KG1 (cell line): ENCODE results near the gene TLR2.

Experiments
- DNase-seq: peaks from one replicate; lab custom pipeline; 2025; lab: John Stamatoyannopoulos, UW

TLR2 gene

DNA sequence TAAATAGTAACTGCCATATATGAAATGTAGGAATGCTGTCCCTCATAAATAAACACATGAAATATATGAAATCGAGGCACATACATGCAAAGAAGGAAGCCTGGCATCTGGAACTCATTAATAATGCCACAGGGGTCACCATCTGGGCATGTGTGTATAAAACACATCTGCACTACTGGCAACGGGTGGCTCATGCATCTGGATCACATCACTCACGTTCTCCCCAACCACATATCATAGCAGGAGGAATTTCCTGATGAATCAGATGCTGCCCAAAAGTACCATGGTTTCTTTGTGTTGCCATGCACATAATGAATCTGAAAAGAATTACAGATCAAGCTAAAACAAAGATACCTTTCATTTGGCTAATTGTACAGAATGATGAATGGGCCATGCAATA is 47.2 kb downstream of the TLR2 start:
- no peak for DNase-seq

DNA sequence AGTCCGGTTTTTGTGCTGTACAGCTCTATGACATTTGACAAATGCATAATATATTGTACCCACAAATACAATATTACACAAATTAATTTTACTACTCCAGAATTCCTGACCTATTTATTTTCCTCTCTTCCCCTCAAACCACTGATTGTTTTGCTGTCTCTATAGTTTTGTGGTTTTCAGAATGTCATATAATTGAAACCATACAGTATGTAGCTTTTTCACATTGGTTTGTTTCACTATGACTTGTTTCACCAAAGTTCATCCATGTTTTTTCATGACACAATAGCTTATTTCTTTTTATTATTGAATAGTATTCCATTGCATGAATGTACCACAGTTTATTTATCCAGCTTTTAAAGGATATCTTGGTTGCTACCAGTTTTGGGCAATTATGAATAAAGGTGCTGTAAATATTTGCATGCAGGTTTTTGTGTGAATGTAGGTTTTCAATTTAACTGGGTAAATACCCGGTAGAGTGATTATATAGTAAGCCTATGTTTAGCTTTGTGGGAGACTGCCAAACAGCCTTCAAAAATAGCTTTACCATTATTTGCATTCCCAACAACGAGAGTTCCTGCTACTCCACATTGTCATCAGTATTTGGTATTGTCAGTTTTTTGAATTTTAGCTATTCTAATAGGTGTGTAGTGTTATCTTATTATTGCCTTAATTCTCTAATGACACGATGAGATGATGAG is 49.8 kb downstream of the TLR2 start:
- DNase-seq: no peak

DNA sequence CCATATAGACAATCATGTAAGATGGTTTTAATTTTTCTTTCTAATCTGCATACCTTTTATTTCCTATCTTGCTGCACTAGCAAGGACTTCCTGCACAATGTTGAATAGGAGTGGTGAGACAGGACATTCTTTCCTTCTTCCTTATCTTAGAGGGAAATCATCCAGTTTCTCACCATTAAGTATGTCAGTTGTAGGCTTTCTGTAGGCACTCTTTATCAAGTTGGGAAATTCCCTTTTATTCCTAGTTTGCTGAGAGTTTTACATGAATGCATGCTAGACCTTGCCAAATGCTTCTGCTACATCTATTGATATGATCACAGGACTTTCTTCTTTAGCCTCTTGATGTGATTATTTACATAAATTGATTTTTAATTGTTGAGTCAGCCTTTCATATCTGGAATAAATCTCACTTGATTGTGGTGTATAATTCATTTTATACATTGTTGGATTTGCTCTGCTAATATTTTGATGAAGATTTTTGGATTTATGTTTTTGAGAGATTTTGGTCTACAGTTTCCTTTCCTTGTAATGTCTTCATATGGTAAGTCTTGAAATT is 51.9 kb downstream of the TLR2 start:
- DNase-seq: no peak

DNA sequence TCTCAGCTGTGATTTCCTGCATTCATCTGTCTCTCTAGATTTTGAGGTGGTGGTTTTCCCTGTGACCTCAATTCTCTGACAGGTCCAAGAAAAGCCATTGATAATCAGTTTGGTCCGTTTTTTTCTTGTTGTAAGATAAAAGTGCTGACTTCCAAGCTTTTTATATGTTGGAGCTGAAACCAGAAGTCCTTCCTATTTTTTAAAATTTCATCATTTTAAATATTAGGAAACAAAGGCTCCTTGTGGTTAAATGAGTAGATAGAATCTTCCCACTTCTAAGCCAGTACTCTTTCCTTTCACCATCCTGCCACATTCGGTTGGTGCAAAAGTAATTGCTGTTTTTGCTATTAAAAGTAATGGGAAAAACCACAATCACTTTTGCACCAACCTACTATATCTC is 57.5 kb downstream of the TLR2 start:
- DNase-seq: no peak

DNA sequence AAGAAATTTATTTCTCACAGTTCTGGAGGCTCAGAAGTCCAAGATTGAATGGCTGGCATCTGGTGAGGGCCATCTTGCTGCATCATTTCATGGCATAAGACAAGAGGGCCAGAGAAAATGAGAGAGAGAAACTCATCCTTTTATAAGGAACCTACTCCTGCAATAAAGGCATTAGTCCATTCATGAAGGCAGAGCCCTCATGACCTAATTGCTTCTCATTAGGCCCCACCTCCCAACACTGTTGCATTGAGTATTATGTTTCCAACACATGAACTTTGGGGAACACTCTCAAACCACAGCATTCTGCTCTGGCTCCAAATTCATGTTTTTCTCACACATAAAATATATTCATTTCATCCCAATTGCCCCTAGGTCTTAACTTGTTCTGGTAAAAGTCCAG is 61.6 kb downstream of the TLR2 start:
- no peak for DNase-seq

DNA sequence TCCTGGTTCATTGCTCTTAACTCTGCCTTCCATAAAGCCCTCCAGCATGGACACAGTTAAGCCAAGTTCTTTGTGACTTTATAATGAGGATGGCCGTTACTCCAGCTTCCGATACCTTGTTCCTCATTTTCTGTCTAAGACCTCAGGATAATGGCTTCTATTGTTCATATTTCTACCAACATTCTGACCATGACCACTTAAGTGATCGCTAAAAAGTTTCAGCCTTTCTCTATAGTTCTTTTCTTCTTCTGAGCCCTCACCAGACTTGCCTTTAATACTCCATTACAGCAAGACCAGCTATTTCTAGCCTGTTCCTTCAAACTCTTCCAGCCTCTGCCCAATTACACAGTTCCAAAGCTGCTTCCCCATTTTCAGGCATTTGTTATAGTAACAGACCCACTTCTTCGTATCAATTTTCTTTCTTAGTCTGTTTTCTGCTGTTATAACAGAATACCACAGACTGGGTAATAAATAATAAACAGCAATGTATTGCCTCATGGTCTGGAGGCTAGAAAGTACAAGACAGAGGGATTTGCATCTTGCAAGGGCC is 63.4 kb downstream of the TLR2 start:
- DNase-seq: no peak

DNA sequence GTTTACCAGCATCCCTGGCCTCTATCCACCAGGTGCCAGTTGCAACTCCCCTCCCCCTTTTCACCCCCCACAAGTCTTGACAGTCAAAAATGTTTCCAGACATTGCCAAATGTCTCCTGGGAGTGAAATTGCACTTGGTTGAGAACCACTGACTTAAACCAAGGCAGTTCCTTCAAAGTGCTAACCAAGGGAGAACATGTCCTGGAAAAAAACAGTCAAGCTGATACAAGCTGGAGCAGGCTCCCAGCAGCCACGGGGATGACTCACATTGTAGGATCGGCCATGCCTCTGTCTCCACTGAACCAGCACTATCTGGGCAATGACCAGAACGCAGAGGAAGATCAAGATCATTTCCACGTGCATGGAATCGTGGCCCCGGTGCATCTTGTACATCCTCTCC is 64.3 kb downstream of the TLR2 start:
- no peak for DNase-seq

DNA sequence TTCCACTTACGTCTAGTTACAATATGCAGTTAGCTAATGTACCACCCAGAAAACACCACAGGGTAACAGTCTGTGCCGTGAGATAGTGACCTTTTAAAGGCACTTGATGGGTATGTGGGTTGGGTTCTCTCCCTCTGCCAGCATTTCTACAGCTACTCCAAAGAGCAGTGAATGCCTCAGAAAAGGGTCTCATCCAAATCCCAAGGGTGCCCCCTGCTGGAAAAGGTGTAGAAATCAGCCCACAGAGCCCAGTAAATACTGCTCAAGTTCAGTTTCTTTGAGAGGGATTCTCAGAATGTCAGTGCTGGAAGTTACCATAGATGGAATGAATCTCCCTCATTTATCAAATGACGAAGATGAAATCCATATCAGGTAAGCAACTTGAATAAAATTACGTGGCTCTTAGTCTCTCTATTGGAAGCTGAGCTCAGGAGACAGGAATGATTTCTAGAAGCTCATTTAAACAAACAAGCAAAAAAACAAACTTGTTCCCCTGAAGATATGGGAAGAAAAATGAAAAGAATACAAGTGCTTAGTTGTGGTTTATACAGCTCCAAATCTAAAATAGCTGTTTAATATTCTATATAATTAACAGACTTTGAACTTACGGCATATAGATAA is 66.2 kb downstream of the TLR2 start:
- peak; percentile 9 for DNase-seq

DNA sequence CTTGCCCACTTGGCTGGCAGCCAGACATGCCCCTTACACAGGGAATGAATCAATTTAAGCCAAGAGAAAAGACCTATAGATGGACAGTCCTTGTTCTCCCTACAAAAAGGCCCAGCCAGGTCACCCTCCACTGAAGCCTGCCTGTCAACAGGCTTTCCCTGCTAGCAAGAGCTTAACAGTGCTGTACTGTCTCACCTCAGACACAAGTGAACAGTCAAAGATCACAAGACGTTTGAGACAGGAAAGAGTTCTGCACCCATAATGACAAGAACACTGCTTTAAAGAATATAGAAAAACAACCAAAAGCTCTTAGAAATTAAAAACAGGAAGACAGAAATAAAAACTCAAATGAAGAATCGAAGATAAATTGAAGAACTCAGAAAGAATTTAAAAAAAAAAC is 71.1 kb downstream of the TLR2 start:
- DNase-seq: no peak
